Hepatocyte (in vitro differentiated cells): ENCODE results near the gene ARF6. TPM values are rescaled to one million over a fixed set of nuclear protein-coding genes. Genes with fewer than 3 reads are reported as not detected.
A peak's percentile ranks its signal among the peaks of the same experiment; 100 is the strongest.

Experiments
- DNase-seq: peaks from one replicate; pipeline ENCODE4 v3.0.0-alpha.2; 2016; ENCODE audit warnings: low spot score
- H2AFZ ChIP-seq: fragments of 200-600 bp; sonication (generic); 2 replicates; pipeline ENCODE4 v1.6.0; 2016; ENCODE audit warnings: antibody characterized with exemption, mild to moderate bottlenecking
- H3K27ac ChIP-seq: fragments of 200-600 bp; sonication (generic); 2 replicates; pipeline ENCODE4 v1.5.1; 2016; ENCODE audit warnings: mild to moderate bottlenecking
- H3K27me3 ChIP-seq: fragments of 200-600 bp; sonication (generic); 2 replicates; pipeline ENCODE4 v1.6.1; 2016
- H3K36me3 ChIP-seq: fragments of 200-600 bp; sonication (generic); replicated peaks from 2 replicates; pipeline ENCODE4 v1.5.1; 2016; ENCODE audit warnings: low read depth; ENCODE audit not compliant: insufficient read depth
- H3K4me1 ChIP-seq: fragments of 200-600 bp; sonication (generic); 2 replicates; pipeline ENCODE4 v1.5.1; 2016; ENCODE audit warnings: mild to moderate bottlenecking, moderate library complexity; ENCODE audit not compliant: insufficient read depth
- H3K4me2 ChIP-seq: fragments of 200-600 bp; sonication (generic); 2 replicates; pipeline ENCODE4 v1.6.0; 2016
- H3K4me3 ChIP-seq: fragments of 200-600 bp; sonication (generic); 2 replicates; pipeline ENCODE4 v1.5.1; 2016; ENCODE audit warnings: mild to moderate bottlenecking
- H3K79me2 ChIP-seq: fragments of 200-600 bp; sonication (generic); 2 replicates; pipeline ENCODE4 v1.6.0; 2017; ENCODE audit warnings: mild to moderate bottlenecking
- H3K9me2 ChIP-seq: fragments of 200-600 bp; sonication (generic); replicated peaks from 2 replicates; pipeline ENCODE4 v1.6.0; 2017; ENCODE audit warnings: mild to moderate bottlenecking; ENCODE audit not compliant: insufficient read depth
- H3K9me3 ChIP-seq: fragments of 200-600 bp; sonication (generic); 2 replicates; pipeline ENCODE4 v1.5.1; 2016; ENCODE audit warnings: low read depth, mild to moderate bottlenecking
- H4K20me1 ChIP-seq: fragments of 200-600 bp; sonication (generic); 2 replicates; pipeline ENCODE4 v1.6.0; 2016; ENCODE audit warnings: mild to moderate bottlenecking; ENCODE audit not compliant: insufficient read depth, poor library complexity, severe bottlenecking
- CTCF ChIP-seq: fragments of 200-600 bp; sonication (generic); IDR thresholded peaks from 2 replicates; pipeline ENCODE4 v1.5.1; 2016; ENCODE audit warnings: antibody characterized with exemption, mild to moderate bottlenecking; ENCODE audit not compliant: poor library complexity
- EZH2 ChIP-seq: fragments of 200-600 bp; sonication (generic); IDR thresholded peaks from 2 replicates; pipeline ENCODE4 v1.6.1; 2016; ENCODE audit warnings: antibody characterized with exemption, mild to moderate bottlenecking, borderline replicate concordance
- EZH2phosphoT487 ChIP-seq: fragments of 200-600 bp; sonication (generic); IDR thresholded peaks from one replicate; pipeline ENCODE4 v1.6.1; 2018; ENCODE audit warnings: antibody characterized with exemption, mild to moderate bottlenecking, low read depth, moderate library complexity; ENCODE audit not compliant: unreplicated experiment, severe bottlenecking
- WGBS: methylation state at CpG from one replicate; pipeline ENCODE4 v1.1.6; 2016; ENCODE audit warnings: low lambda C conversion rate; ENCODE audit errors: missing lambda C conversion rate; 5-methylcytosine and 5-hydroxymethylcytosine counted together
- polyA plus RNA-seq: library from polyadenylated mRNA; unstranded; fragments of >200 nt; fragmentation: Nextera tagmentation; extraction: Ambion mirVana; gene quantifications from 2 replicates; pipeline ENCODE4 v1.2.1, GENCODE V29; 2016
- total RNA-seq: library from RNA; depleted of rRNA; stranded (reverse); fragments of >200 nt; gene quantifications from 2 replicates; pipeline ENCODE4 v1.2.3, GENCODE V29; 2014

The ARF6 gene
- 64.8 and 67.6 TPM in 2 replicates for total RNA-seq
- 52.1 and 53.9 TPM in 2 replicates for polyA plus RNA-seq

- H4K20me1 ChIP-seq = peaks cover 35% of the 10 kb centered on the region
- H3K9me2 ChIP-seq = no peaks in the 10 kb centered on the region
- peak; percentile 99 for DNase-seq
- H3K4me2 ChIP-seq = peak within 1 kb of the TSS; percentile 77
- H3K4me1 ChIP-seq = peaks cover 19% of the 10 kb centered on the region
- no peaks in the 10 kb centered on the region for H3K27me3 ChIP-seq
- H3K27ac ChIP-seq = peak within 1 kb of the TSS; percentile 100
- peak within 1 kb of the TSS; percentile 55 for H2AFZ ChIP-seq
- peak within 1 kb of the TSS; percentile 76 for H3K4me3 ChIP-seq
- no peaks in the 10 kb centered on the region for H3K9me3 ChIP-seq
- H3K79me2 ChIP-seq = peaks cover 48% of the 10 kb centered on the region
- H3K36me3 ChIP-seq = peaks cover 5% of the 10 kb centered on the region
- WGBS = under 1% methylated on average over 43 of the region's 66 CpGs
- TF ChIP-seq EZH2phosphoT487 (no peak), EZH2 (no peak), CTCF (no peak)
These were observed at the start of gene ARF6 for GRCh38 chr14:49892636-49893308. ARF6 (plus strand) TSS chr14:49893082; CDS start chr14:49893737, 655 bp downstream.

GRCh38 chr14:49849213-49849847, 43.6 kb upstream of the ARF6 start:
- TF ChIP-seq CTCF (no peak), EZH2phosphoT487 (no peak), EZH2 (no peak)

GRCh38 chr14:49851813-49852212, 41.1 kb upstream of the ARF6 start:
- Histone ChIP-seq H4K20me1 (no peaks in the 10 kb centered on the region), H3K36me3 (no peaks in the 10 kb centered on the region), H3K9me2 (no peaks in the 10 kb centered on the region), H2AFZ (peak overlapping the region; percentile 64), H3K27me3 (no peaks in the 10 kb centered on the region), H3K9me3 (no peaks in the 10 kb centered on the region), H3K4me2 (peak overlapping the region; percentile 87), H3K4me3 (peak overlapping the region; percentile 43), H3K79me2 (peaks cover 56% of the 10 kb centered on the region), H3K4me1 (peaks cover 10% of the 10 kb centered on the region), H3K27ac (peak overlapping the region; percentile 86)
- no peak for DNase-seq
- TF ChIP-seq EZH2phosphoT487 = no peak
- no peak for TF ChIP-seq CTCF
- TF ChIP-seq EZH2 = no peak
- 11% methylated on average over 7 of the region's 7 CpGs for WGBS

More at GRCh38 chr14:49849213-49849847, 43.6 kb upstream of the ARF6 start:
- Histone ChIP-seq H3K9me2 (no peaks in the 10 kb centered on the region), H2AFZ (no peak overlapping the region), H3K27me3 (no peaks in the 10 kb centered on the region), H3K79me2 (peaks cover 70% of the 10 kb centered on the region), H4K20me1 (no peaks in the 10 kb centered on the region), H3K27ac (no peak overlapping the region), H3K4me1 (peaks cover 10% of the 10 kb centered on the region), H3K36me3 (no peaks in the 10 kb centered on the region), H3K9me3 (no peaks in the 10 kb centered on the region), H3K4me2 (no peak overlapping the region), H3K4me3 (no peak overlapping the region)
- DNase-seq = no peak
- WGBS = 83% methylated on average over 1 of the region's 1 CpG
